HG03575 (cell line): Measurements from ENCODE around the gene CARD14.

ENCODE experiments used
- ATAC-seq: cut with Tn5 transposase; IDR thresholded peaks from one replicate; pipeline ENCODE4 v1.9.1; 2021; ENCODE audit not compliant: unreplicated experiment, insufficient number of reproducible peaks, low FRiP score; ENCODE audit errors: extremely low read depth

Gene CARD14

GRCh38 chr17:80169784-80170500 is at the start of gene CARD14:
CARD14 (plus strand) TSS chr17:80170030; CDS start chr17:80181439, 11,409 bp downstream.
- no peak for ATAC-seq

- no peak for ATAC-seq
These were observed 47.7 kb upstream of the CARD14 start for GRCh38 chr17:80122026-80122575.

- no peak for ATAC-seq
These were observed 46.8 kb upstream of the CARD14 start for GRCh38 chr17:80122926-80123505.

GRCh38 chr17:80123791-80124190 is 46.0 kb upstream of the CARD14 start:
- ATAC-seq: no peak

GRCh38 chr17:80124351-80124981 is 45.4 kb upstream of the CARD14 start:
- ATAC-seq: no peak

- ATAC-seq: no peak
These were observed 44.0 kb upstream of the CARD14 start for GRCh38 chr17:80125656-80126448.

GRCh38 chr17:80126449-80126715 is 43.4 kb upstream of the CARD14 start:
- ATAC-seq: no peak

- ATAC-seq: no peak
These were observed 40.7 kb upstream of the CARD14 start for GRCh38 chr17:80129006-80129565.

- ATAC-seq: no peak
These were observed 38.8 kb upstream of the CARD14 start for GRCh38 chr17:80130992-80131391.

GRCh38 chr17:80132906-80133625 is 36.8 kb upstream of the CARD14 start:
- no peak for ATAC-seq

GRCh38 chr17:80133626-80133970 is 36.2 kb upstream of the CARD14 start:
- ATAC-seq: no peak

GRCh38 chr17:80137131-80137530 is 32.7 kb upstream of the CARD14 start:
- no peak for ATAC-seq

GRCh38 chr17:80138856-80139426 is 30.9 kb upstream of the CARD14 start:
- ATAC-seq: no peak

GRCh38 chr17:80141463-80142165 is 28.2 kb upstream of the CARD14 start:
- ATAC-seq: no peak

- ATAC-seq: no peak
These were observed 26.9 kb upstream of the CARD14 start for GRCh38 chr17:80142929-80143328.

- ATAC-seq: no peak
These were observed 24.5 kb upstream of the CARD14 start for GRCh38 chr17:80145076-80146075.
